Measurements from ENCODE around the gene IVNS1ABP. TPM values are rescaled to one million over a fixed set of nuclear protein-coding genes. Genes with fewer than 3 reads are reported as not detected.

IVNS1ABP gene
- total and polyA plus RNA-seq, 4 donors = 14.2 to 83.4 (median 34.0) TPM

DNA sequence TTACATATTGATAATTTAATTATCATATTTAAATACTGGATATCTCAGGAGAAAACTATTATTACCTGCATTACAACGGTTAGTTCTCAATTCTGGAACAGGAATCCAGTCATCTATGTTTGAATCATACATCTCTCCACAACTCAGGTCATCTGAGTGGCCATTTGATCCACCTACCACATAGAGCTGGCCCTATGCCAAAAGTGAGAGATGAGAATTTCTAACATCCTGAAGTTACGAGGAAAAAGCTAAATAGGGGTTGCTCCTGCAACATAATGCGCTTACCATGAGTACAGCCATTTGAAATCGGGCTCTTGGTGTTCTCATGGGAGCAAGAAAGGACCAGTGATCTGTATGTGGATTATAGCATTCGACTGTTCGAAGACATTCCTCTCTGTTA is 16.9 kb downstream of the IVNS1ABP start:
- H3K4me3 ChIP-seq (ENCODE audit: low read depth in 1 of 3, low read length in 3 of 3) = no peak overlapping the region
- H3K36me3 ChIP-seq (ENCODE audit: control insufficient read depth in 4 of 4, insufficient read depth in 3 of 4, low read depth in 1 of 4, low read length in 3 of 4) = peaks cover 7 to 75% (median 73%) of the 10 kb centered on the region in 4 donors

More for the DNA sequence above, 16.9 kb downstream of the IVNS1ABP start:
- Histone ChIP-seq H3K9ac (ENCODE audit: low read depth in 1 of 2, low read length in 2 of 2) (no peak overlapping the region), H3K27ac (ENCODE audit: low read depth in 1 of 2, low read length in 2 of 2) (no peak overlapping the region), H3K4me1 (ENCODE audit: control insufficient read depth in 4 of 4, insufficient read depth in 4 of 4, low read length in 3 of 4) (peaks cover 0 to 1% (median 0%) of the 10 kb centered on the region in 4 donors), H3K9me3 (ENCODE audit: control insufficient read depth in 4 of 4, low read length in 3 of 4) (no peaks in the 10 kb centered on the region), H3K27me3 (ENCODE audit: control insufficient read depth in 4 of 4, insufficient read depth in 4 of 4, low read length in 3 of 4) (no peaks in the 10 kb centered on the region)
- DNase-seq (ENCODE audit: low spot score) = no peak
- no peak for TF ChIP-seq HNF4A (conservative IDR thresholded peaks at IDR 0.05)
- no peak for TF ChIP-seq TAF1 (conservative IDR thresholded peaks at IDR 0.05)
- TF ChIP-seq NR2F2 (IDR thresholded peaks at IDR 0.05) = no peak
- TF ChIP-seq, protein P1, sequence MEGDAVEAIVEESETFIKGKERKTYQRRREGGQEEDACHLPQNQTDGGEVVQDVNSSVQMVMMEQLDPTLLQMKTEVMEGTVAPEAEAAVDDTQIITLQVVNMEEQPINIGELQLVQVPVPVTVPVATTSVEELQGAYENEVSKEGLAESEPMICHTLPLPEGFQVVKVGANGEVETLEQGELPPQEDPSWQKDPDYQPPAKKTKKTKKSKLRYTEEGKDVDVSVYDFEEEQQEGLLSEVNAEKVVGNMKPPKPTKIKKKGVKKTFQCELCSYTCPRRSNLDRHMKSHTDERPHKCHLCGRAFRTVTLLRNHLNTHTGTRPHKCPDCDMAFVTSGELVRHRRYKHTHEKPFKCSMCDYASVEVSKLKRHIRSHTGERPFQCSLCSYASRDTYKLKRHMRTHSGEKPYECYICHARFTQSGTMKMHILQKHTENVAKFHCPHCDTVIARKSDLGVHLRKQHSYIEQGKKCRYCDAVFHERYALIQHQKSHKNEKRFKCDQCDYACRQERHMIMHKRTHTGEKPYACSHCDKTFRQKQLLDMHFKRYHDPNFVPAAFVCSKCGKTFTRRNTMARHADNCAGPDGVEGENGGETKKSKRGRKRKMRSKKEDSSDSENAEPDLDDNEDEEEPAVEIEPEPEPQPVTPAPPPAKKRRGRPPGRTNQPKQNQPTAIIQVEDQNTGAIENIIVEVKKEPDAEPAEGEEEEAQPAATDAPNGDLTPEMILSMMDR (IDR thresholded peaks at IDR 0.05; ENCODE audit: low read depth, low read length, missing input control) = no peak
- TF ChIP-seq, protein P2, sequence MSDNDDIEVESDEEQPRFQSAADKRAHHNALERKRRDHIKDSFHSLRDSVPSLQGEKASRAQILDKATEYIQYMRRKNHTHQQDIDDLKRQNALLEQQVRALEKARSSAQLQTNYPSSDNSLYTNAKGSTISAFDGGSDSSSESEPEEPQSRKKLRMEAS (IDR thresholded peaks at IDR 0.05) = no peak
- TF ChIP-seq RAD21 (IDR thresholded peaks at IDR 0.05) = no peak
- TF ChIP-seq FOXA1 (IDR thresholded peaks at IDR 0.05) = no peak
- TF ChIP-seq, protein P3, sequence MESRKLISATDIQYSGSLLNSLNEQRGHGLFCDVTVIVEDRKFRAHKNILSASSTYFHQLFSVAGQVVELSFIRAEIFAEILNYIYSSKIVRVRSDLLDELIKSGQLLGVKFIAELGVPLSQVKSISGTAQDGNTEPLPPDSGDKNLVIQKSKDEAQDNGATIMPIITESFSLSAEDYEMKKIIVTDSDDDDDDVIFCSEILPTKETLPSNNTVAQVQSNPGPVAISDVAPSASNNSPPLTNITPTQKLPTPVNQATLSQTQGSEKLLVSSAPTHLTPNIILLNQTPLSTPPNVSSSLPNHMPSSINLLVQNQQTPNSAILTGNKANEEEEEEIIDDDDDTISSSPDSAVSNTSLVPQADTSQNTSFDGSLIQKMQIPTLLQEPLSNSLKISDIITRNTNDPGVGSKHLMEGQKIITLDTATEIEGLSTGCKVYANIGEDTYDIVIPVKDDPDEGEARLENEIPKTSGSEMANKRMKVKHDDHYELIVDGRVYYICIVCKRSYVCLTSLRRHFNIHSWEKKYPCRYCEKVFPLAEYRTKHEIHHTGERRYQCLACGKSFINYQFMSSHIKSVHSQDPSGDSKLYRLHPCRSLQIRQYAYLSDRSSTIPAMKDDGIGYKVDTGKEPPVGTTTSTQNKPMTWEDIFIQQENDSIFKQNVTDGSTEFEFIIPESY (IDR thresholded peaks at IDR 0.05) = no peak
- TF ChIP-seq, protein P4, sequence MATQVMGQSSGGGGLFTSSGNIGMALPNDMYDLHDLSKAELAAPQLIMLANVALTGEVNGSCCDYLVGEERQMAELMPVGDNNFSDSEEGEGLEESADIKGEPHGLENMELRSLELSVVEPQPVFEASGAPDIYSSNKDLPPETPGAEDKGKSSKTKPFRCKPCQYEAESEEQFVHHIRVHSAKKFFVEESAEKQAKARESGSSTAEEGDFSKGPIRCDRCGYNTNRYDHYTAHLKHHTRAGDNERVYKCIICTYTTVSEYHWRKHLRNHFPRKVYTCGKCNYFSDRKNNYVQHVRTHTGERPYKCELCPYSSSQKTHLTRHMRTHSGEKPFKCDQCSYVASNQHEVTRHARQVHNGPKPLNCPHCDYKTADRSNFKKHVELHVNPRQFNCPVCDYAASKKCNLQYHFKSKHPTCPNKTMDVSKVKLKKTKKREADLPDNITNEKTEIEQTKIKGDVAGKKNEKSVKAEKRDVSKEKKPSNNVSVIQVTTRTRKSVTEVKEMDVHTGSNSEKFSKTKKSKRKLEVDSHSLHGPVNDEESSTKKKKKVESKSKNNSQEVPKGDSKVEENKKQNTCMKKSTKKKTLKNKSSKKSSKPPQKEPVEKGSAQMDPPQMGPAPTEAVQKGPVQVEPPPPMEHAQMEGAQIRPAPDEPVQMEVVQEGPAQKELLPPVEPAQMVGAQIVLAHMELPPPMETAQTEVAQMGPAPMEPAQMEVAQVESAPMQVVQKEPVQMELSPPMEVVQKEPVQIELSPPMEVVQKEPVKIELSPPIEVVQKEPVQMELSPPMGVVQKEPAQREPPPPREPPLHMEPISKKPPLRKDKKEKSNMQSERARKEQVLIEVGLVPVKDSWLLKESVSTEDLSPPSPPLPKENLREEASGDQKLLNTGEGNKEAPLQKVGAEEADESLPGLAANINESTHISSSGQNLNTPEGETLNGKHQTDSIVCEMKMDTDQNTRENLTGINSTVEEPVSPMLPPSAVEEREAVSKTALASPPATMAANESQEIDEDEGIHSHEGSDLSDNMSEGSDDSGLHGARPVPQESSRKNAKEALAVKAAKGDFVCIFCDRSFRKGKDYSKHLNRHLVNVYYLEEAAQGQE (IDR thresholded peaks at IDR 0.05) = no peak
- TF ChIP-seq, protein P5, sequence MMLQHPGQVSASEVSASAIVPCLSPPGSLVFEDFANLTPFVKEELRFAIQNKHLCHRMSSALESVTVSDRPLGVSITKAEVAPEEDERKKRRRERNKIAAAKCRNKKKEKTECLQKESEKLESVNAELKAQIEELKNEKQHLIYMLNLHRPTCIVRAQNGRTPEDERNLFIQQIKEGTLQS (IDR thresholded peaks at IDR 0.05) = no peak
- TF ChIP-seq JUND (IDR thresholded peaks at IDR 0.05) = no peak
- no peak for TF ChIP-seq EGR1 (IDR thresholded peaks at IDR 0.05; ENCODE audit: low read depth in 2 of 2)
- no peak for TF ChIP-seq YY1 (IDR thresholded peaks at IDR 0.05)
- TF ChIP-seq HNF4G (IDR thresholded peaks at IDR 0.05) = no peak
- TF ChIP-seq SP1 (IDR thresholded peaks at IDR 0.05) = no peak
- TF ChIP-seq GABPA (IDR thresholded peaks at IDR 0.05 in 1 of 2, conservative IDR thresholded peaks at IDR 0.05 in 1 of 2) = no peak
- no peak for TF ChIP-seq FOXA2 (IDR thresholded peaks at IDR 0.05)
- WGBS = 96% methylated on average over 6 of the region's 6 CpGs
